ENCODE data around the gene CXCL1. TPM values are rescaled to one million over a fixed set of nuclear protein-coding genes. Genes with fewer than 3 reads are reported as not detected.

CXCL1 gene
- total RNA-seq, 1 donor from 2014 or later = 0.72 TPM

GRCh38 chr4:73852771-73853170 lies 16.4 kb upstream of the CXCL1 start:
- DNase-seq (ENCODE audit: low spot score) = no peak
- Mint-ChIP-seq H3K4me1 (ENCODE audit: low read depth) (peaks cover 24% of the 10 kb centered on the region), H3K27me3 (ENCODE audit: low read depth) (peaks cover 18% of the 10 kb centered on the region), H3K27ac (ENCODE audit: unreplicated experiment) (no peak overlapping the region), H3K36me3 (ENCODE audit: low read depth) (peaks cover 2% of the 10 kb centered on the region), H3K4me3 (ENCODE audit: unreplicated experiment) (no peak overlapping the region), H3K9me3 (ENCODE audit: low read depth) (no peaks in the 10 kb centered on the region)
- TF ChIP-seq CTCF (IDR thresholded peaks at IDR 0.05) = no peak

GRCh38 chr4:73853246-73853704 lies 15.9 kb upstream of the CXCL1 start, which contains the start of gene PF4V1:
Gene PF4V1, plus strand, starts transcription at chr4:73853296. Its CDS starts 67 bp downstream, at chr4:73853363.
- Mint-ChIP-seq H3K9me3 (ENCODE audit: low read depth) (no peaks in the 10 kb centered on the region), H3K36me3 (ENCODE audit: low read depth) (peaks cover 2% of the 10 kb centered on the region), H3K27me3 (ENCODE audit: low read depth) (peaks cover 13% of the 10 kb centered on the region), H3K4me3 (ENCODE audit: unreplicated experiment) (no peak within 1 kb of the TSS), H3K4me1 (ENCODE audit: low read depth) (peaks cover 24% of the 10 kb centered on the region), H3K27ac (ENCODE audit: unreplicated experiment) (no peak within 1 kb of the TSS)
- DNase-seq (ENCODE audit: low spot score) = peak; percentile 84
- no peak for TF ChIP-seq CTCF (IDR thresholded peaks at IDR 0.05)

- Mint-ChIP-seq H3K9me3 (ENCODE audit: low read depth) (no peaks in the 10 kb centered on the region), H3K27ac (ENCODE audit: unreplicated experiment) (no peak overlapping the region), H3K4me3 (ENCODE audit: unreplicated experiment) (no peak overlapping the region), H3K36me3 (ENCODE audit: low read depth) (peaks cover 2% of the 10 kb centered on the region), H3K4me1 (ENCODE audit: low read depth) (peaks cover 24% of the 10 kb centered on the region), H3K27me3 (ENCODE audit: low read depth) (peaks cover 10% of the 10 kb centered on the region)
- TF ChIP-seq CTCF (IDR thresholded peaks at IDR 0.05) = no peak
- DNase-seq (ENCODE audit: low spot score) = no peak
These were observed 15.3 kb upstream of the CXCL1 start for GRCh38 chr4:73853718-73854473.

- peak overlapping the region; percentile 73 for H3K27ac Mint-ChIP-seq (ENCODE audit: unreplicated experiment)
These were observed 13.8 kb upstream of the CXCL1 start for GRCh38 chr4:73855406-73855805.

GRCh38 chr4:73856518-73856917 lies 12.7 kb upstream of the CXCL1 start:
- Mint-ChIP-seq H3K27me3 (ENCODE audit: low read depth) (peaks cover 8% of the 10 kb centered on the region), H3K4me1 (ENCODE audit: low read depth) (peaks cover 37% of the 10 kb centered on the region), H3K9me3 (ENCODE audit: low read depth) (no peaks in the 10 kb centered on the region), H3K27ac (ENCODE audit: unreplicated experiment) (peak overlapping the region; percentile 61), H3K36me3 (ENCODE audit: low read depth) (peaks cover 2% of the 10 kb centered on the region), H3K4me3 (ENCODE audit: unreplicated experiment) (no peak overlapping the region)
- TF ChIP-seq CTCF (IDR thresholded peaks at IDR 0.05) = no peak
- no peak for DNase-seq (ENCODE audit: low spot score)

More at GRCh38 chr4:73855406-73855805, 13.8 kb upstream of the CXCL1 start:
- H3K27me3 Mint-ChIP-seq (ENCODE audit: low read depth) = peaks cover 6% of the 10 kb centered on the region
- no peak for DNase-seq (ENCODE audit: low spot score)
- no peak for TF ChIP-seq CTCF (IDR thresholded peaks at IDR 0.05)
- no peaks in the 10 kb centered on the region for H3K9me3 Mint-ChIP-seq (ENCODE audit: low read depth)
- H3K4me3 Mint-ChIP-seq (ENCODE audit: unreplicated experiment) = no peak overlapping the region
- H3K36me3 Mint-ChIP-seq (ENCODE audit: low read depth) = peaks cover 2% of the 10 kb centered on the region
- peaks cover 37% of the 10 kb centered on the region for H3K4me1 Mint-ChIP-seq (ENCODE audit: low read depth)

Measured in chondrocyte (in vitro differentiated cells).